Vagina (tissue), 2 donors: ENCODE results near the gene MORC1. TPM values are rescaled to one million over a fixed set of nuclear protein-coding genes. Genes with fewer than 3 reads are reported as not detected.

Experiments
- DNase-seq, 2 donors: peaks; one replicate each; pipeline ENCODE4 v3.0.0-alpha.2; 2017; ENCODE audit errors: extremely low spot score in 2 of 2
- H3K27ac ChIP-seq: fragments of 200-600 bp; sonication (generic); one replicate; pipeline ENCODE4 v1.5.1; 2019
- H3K27me3 ChIP-seq: fragments of 200-600 bp; sonication (generic); one replicate; pipeline ENCODE4 v1.5.1; 2019
- H3K36me3 ChIP-seq, 2 donors: fragments of 200-600 bp; sonication (generic); one replicate each; pipeline ENCODE4 v1.5.1; 2017 to 2019
- H3K4me1 ChIP-seq: fragments of 200-600 bp; sonication (generic); one replicate; pipeline ENCODE4 v1.5.1; 2019
- H3K4me3 ChIP-seq, 2 donors: fragments of 200-600 bp; sonication (generic); 1 replicate in 1 of 2; 2 replicates in 1 of 2; pipeline ENCODE4 v1.5.1; 2016 to 2019
- H3K9me3 ChIP-seq: fragments of 200-600 bp; sonication (generic); one replicate; pipeline ENCODE4 v1.5.1; 2019
- CTCF ChIP-seq, 3 experiments: fragments of 450-650 bp in 2 of 3; fragments of 200-600 bp in 1 of 3; sonication (generic) in 1 of 3; IDR thresholded peaks; one replicate each; pipeline ENCODE4 v1.5.1; 2017 to 2019; ENCODE audit warnings: antibody characterized with exemption in 3 of 3, mild to moderate bottlenecking in 2 of 3, moderate library complexity in 2 of 3
- POLR2A ChIP-seq, 2 donors: fragments of 450-650 bp; IDR thresholded peaks; one replicate each; pipeline ENCODE4 v1.6.1; 2017; ENCODE audit warnings: antibody characterized with exemption in 2 of 2, mild to moderate bottlenecking in 2 of 2, moderate library complexity in 2 of 2
- POLR2AphosphoS5 ChIP-seq, 2 donors: sonication (generic); formaldehyde crosslinking; IDR thresholded peaks; one replicate each; pipeline ENCODE4 v1.9.0; 2017; ENCODE audit warnings: antibody characterized with exemption in 2 of 2, mild to moderate bottlenecking in 2 of 2, low read depth in 1 of 2; ENCODE audit not compliant: insufficient read depth in 1 of 2
- intact Hi-C: fragments of 100-400 bp; cut with DNase I; formaldehyde crosslinking; loops from one replicate; pipeline ENCODE4 v1.15.1; 2023
- total RNA-seq: library from RNA; depleted of rRNA; stranded (reverse); fragments of >200 nt; gene quantifications from one replicate; pipeline ENCODE4 v1.2.3, GENCODE V29; 2016

MORC1 gene
- total RNA-seq, 1 donor from 2014 or later = not detected

- TF ChIP-seq POLR2AphosphoS5 (IDR thresholded peaks at IDR 0.05; ENCODE audit: insufficient read depth in 1 of 2, low read depth in 1 of 2) (no peak), CTCF (IDR thresholded peaks at IDR 0.05) (no peak)
- no peak for DNase-seq
- no peaks in the 10 kb centered on the region for H3K36me3 ChIP-seq
- intact Hi-C loops = no loop called here
- no peaks in the 10 kb centered on the region for H3K4me1 ChIP-seq
- no peak overlapping the region for H3K27ac ChIP-seq
- no peak overlapping the region for H3K4me3 ChIP-seq
- H3K27me3 ChIP-seq = no peaks in the 10 kb centered on the region
- H3K9me3 ChIP-seq = no peaks in the 10 kb centered on the region
These were observed 141.9 kb downstream of the MORC1 start for GRCh38 chr3:108976058-108976457.

- no peaks in the 10 kb centered on the region for H3K9me3 ChIP-seq
- no peaks in the 10 kb centered on the region for H3K27me3 ChIP-seq
- no peaks in the 10 kb centered on the region for H3K36me3 ChIP-seq
- no peak overlapping the region for H3K4me3 ChIP-seq
- no peak for DNase-seq
- H3K4me1 ChIP-seq = no peaks in the 10 kb centered on the region
- H3K27ac ChIP-seq = no peak overlapping the region
- intact Hi-C loops = no loop called here
- TF ChIP-seq CTCF (IDR thresholded peaks at IDR 0.05) (no peak), POLR2AphosphoS5 (IDR thresholded peaks at IDR 0.05; ENCODE audit: insufficient read depth in 1 of 2, low read depth in 1 of 2) (no peak), POLR2A (IDR thresholded peaks at IDR 0.05) (no peak)
These were observed 144.9 kb downstream of the MORC1 start for GRCh38 chr3:108973019-108973418.

- Histone ChIP-seq H3K9me3 (no peaks in the 10 kb centered on the region), H3K27ac (no peak overlapping the region), H3K36me3 (no peaks in the 10 kb centered on the region), H3K4me3 (no peak overlapping the region), H3K27me3 (no peaks in the 10 kb centered on the region), H3K4me1 (no peaks in the 10 kb centered on the region)
- no peak for DNase-seq
- intact Hi-C loops = no loop called here
- no peak for TF ChIP-seq POLR2A (IDR thresholded peaks at IDR 0.05)
- no peak for TF ChIP-seq POLR2AphosphoS5 (IDR thresholded peaks at IDR 0.05; ENCODE audit: insufficient read depth in 1 of 2, low read depth in 1 of 2)
- TF ChIP-seq CTCF (IDR thresholded peaks at IDR 0.05) = no peak
These were observed 145.5 kb downstream of the MORC1 start for GRCh38 chr3:108972482-108972881.

- H3K4me3 ChIP-seq = no peak overlapping the region
- H3K9me3 ChIP-seq = no peaks in the 10 kb centered on the region
- DNase-seq = no peak
- TF ChIP-seq POLR2AphosphoS5 (IDR thresholded peaks at IDR 0.05; ENCODE audit: insufficient read depth in 1 of 2, low read depth in 1 of 2) = no peak
- TF ChIP-seq POLR2A (IDR thresholded peaks at IDR 0.05) = no peak
- no peak for TF ChIP-seq CTCF (IDR thresholded peaks at IDR 0.05)
- H3K27me3 ChIP-seq = no peaks in the 10 kb centered on the region
- no peak overlapping the region for H3K27ac ChIP-seq
- no peaks in the 10 kb centered on the region for H3K36me3 ChIP-seq
- intact Hi-C loops = no loop called here
- no peaks in the 10 kb centered on the region for H3K4me1 ChIP-seq
These were observed 147.4 kb downstream of the MORC1 start for GRCh38 chr3:108970561-108970960.

- Histone ChIP-seq H3K9me3 (no peaks in the 10 kb centered on the region), H3K36me3 (no peaks in the 10 kb centered on the region), H3K4me3 (no peak overlapping the region), H3K4me1 (no peaks in the 10 kb centered on the region), H3K27ac (no peak overlapping the region), H3K27me3 (no peaks in the 10 kb centered on the region)
- no peak for DNase-seq
- no peak for TF ChIP-seq POLR2AphosphoS5 (IDR thresholded peaks at IDR 0.05; ENCODE audit: insufficient read depth in 1 of 2, low read depth in 1 of 2)
- no peak for TF ChIP-seq POLR2A (IDR thresholded peaks at IDR 0.05)
- no peak for TF ChIP-seq CTCF (IDR thresholded peaks at IDR 0.05)
- intact Hi-C loops = no loop called here
These were observed 151.2 kb downstream of the MORC1 start for GRCh38 chr3:108966773-108967172.
